PC-9 (cell line): ENCODE measurements around the gene PKN2. TPM values are rescaled to one million over a fixed set of nuclear protein-coding genes. Genes with fewer than 3 reads are reported as not detected.
A peak's percentile ranks its signal among the peaks of the same experiment; 100 is the strongest.

ENCODE experiments used
- BruUV-seq: library from RNA; stranded (reverse); fragments of 400-500 nt; replicated peaks from 2 replicates; lab custom pipeline; 2021; lab: Mats Ljungman, UMichigan
- CTCF ChIA-PET: fragments of 300-600 bp; sonication (Branson Sonifier 250); formaldehyde crosslinking; loops from one replicate; lab custom pipeline; 2022; ENCODE audit warnings: antibody characterized with exemption; lab: Charles Lee
- POLR2A ChIA-PET: fragments of 300-600 bp; sonication (Branson Sonifier 250); formaldehyde crosslinking; loops from one replicate; lab custom pipeline; 2022; ENCODE audit warnings: antibody characterized with exemption; ENCODE audit not compliant: unreplicated experiment; lab: Charles Lee
- DNase-seq, 2 experiments: peaks; one replicate each; pipeline versions ENCODE4 v3.0.0 to v3.0.0-alpha.2; 2015 to 2022; ENCODE audit warnings: mixed read lengths in 1 of 2
- H2AFZ ChIP-seq: fragments of 200-600 bp; sonication (generic); 2 replicates; pipeline ENCODE4 v1.8.1; 2017; ENCODE audit warnings: antibody characterized with exemption
- H3F3A ChIP-seq: fragments of 200-600 bp; sonication (generic); 2 replicates; pipeline ENCODE4 v1.8.1; 2017; ENCODE audit warnings: antibody characterized with exemption, mild to moderate bottlenecking, low read depth; ENCODE audit not compliant: insufficient read depth
- H3K27ac ChIP-seq: fragments of 200-600 bp; sonication (generic); 2 replicates; pipeline ENCODE4 v1.6.1; 2016; ENCODE audit warnings: mixed run types
- H3K27me3 ChIP-seq: fragments of 200-600 bp; sonication (generic); 2 replicates; pipeline ENCODE4 v1.6.1; 2016; ENCODE audit warnings: low read depth, mixed run types; ENCODE audit not compliant: insufficient read depth
- H3K36me3 ChIP-seq: fragments of 200-600 bp; sonication (generic); 2 replicates; pipeline ENCODE4 v1.6.1; 2016; ENCODE audit warnings: low read depth, mixed run types
- H3K4me1 ChIP-seq: fragments of 200-600 bp; sonication (generic); replicated peaks from 2 replicates; pipeline ENCODE4 v1.6.1; 2016; ENCODE audit warnings: mixed run types; ENCODE audit not compliant: insufficient read depth
- H3K4me2 ChIP-seq: fragments of 200-600 bp; sonication (generic); 2 replicates; pipeline ENCODE4 v1.6.1; 2017; ENCODE audit warnings: mixed run types
- H3K4me3 ChIP-seq: fragments of 200-600 bp; sonication (generic); 2 replicates; pipeline ENCODE4 v1.6.1; 2016; ENCODE audit warnings: mixed run types
- H3K79me2 ChIP-seq: fragments of 200-600 bp; sonication (generic); 2 replicates; pipeline ENCODE4 v1.6.1; 2017; ENCODE audit warnings: low read depth, mixed run types
- H3K9me2 ChIP-seq: fragments of 200-600 bp; sonication (generic); 2 replicates; pipeline ENCODE4 v1.8.1; 2017; ENCODE audit warnings: mild to moderate bottlenecking; ENCODE audit not compliant: insufficient read depth
- H3K9me3 ChIP-seq: fragments of 200-600 bp; sonication (generic); 2 replicates; pipeline ENCODE4 v1.8.1; 2016; ENCODE audit warnings: low read depth; ENCODE audit not compliant: insufficient read depth
- H4K20me1 ChIP-seq: fragments of 200-600 bp; sonication (generic); 2 replicates; pipeline ENCODE4 v1.8.1; 2017; ENCODE audit not compliant: insufficient read depth
- EZH2 ChIP-seq: fragments of 200-600 bp; sonication (generic); IDR thresholded peaks from 2 replicates; pipeline ENCODE4 v1.8.0; 2017; ENCODE audit warnings: antibody characterized with exemption, low read depth
- intact Hi-C: fragments of 100-400 bp; cut with micrococcal nuclease; formaldehyde crosslinking; loops from one replicate; pipeline ENCODE4 v1.10.0; 2022; ENCODE audit not compliant: unreplicated experiment
- total RNA-seq: library from RNA; stranded (reverse); gene quantifications from 2 replicates; pipeline ENCODE4 v1.2.3, GENCODE V29; 2021
- TF ChIP-seq, protein P1 (sequence below): fragments of 200-600 bp; sonication (generic); conservative IDR thresholded peaks from 2 replicates; pipeline ENCODE4 v1.6.1; 2017; ENCODE audit warnings: mixed run types, antibody characterized with exemption, mild to moderate bottlenecking, moderate library complexity

PKN2 gene
- total RNA-seq, 1 experiment from 2014 or later = 79.3 TPM

DNA sequence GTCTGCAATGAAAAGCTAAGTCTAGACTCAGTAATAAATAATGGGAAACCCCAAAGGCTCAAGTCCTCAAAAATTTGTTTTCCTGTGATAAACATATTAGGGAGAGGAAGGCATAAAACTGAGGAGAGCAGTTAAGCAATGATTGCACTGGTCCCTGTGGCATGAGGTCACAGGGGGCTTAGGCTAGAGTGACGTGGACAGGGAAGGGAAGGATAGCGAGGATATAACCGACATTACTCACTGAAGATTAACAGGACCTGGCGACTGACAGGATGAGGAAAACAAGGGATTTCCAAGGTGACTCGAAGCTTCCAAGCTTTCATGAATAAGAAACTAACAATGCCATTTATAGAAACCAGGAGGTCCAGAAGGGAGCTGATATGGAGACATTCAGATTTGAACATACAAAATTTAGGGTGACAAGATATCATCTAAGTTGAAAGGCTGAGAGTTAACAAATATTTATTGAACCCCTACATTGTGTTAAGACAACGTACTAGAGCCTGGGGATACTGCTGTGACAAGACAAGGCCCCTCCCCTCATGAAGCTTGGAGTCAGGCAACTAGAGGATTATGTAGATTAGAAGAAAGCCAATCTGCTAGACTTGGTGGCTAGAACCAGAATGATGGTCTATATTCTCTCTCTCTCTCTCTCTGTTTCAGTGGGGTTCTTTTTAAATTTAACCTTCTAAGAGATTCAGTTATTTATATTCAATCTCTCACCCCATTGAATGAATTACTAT is 33.2 kb upstream of the PKN2 start:
- TF ChIP-seq EZH2 = no peak
- TF ChIP-seq, protein P1, sequence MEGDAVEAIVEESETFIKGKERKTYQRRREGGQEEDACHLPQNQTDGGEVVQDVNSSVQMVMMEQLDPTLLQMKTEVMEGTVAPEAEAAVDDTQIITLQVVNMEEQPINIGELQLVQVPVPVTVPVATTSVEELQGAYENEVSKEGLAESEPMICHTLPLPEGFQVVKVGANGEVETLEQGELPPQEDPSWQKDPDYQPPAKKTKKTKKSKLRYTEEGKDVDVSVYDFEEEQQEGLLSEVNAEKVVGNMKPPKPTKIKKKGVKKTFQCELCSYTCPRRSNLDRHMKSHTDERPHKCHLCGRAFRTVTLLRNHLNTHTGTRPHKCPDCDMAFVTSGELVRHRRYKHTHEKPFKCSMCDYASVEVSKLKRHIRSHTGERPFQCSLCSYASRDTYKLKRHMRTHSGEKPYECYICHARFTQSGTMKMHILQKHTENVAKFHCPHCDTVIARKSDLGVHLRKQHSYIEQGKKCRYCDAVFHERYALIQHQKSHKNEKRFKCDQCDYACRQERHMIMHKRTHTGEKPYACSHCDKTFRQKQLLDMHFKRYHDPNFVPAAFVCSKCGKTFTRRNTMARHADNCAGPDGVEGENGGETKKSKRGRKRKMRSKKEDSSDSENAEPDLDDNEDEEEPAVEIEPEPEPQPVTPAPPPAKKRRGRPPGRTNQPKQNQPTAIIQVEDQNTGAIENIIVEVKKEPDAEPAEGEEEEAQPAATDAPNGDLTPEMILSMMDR = no peak
- POLR2A ChIA-PET = no interaction called here
- Histone ChIP-seq H3K9me2 (no peaks in the 10 kb centered on the region), H2AFZ (no peak overlapping the region), H3K27ac (no peak overlapping the region), H3K27me3 (no peaks in the 10 kb centered on the region), H3K4me3 (no peak overlapping the region), H3K79me2 (no peaks in the 10 kb centered on the region), H3K36me3 (no peaks in the 10 kb centered on the region), H3K4me1 (no peaks in the 10 kb centered on the region), H3F3A (no peaks in the 10 kb centered on the region), H3K4me2 (no peak overlapping the region), H4K20me1 (no peaks in the 10 kb centered on the region), H3K9me3 (no peaks in the 10 kb centered on the region)
- DNase-seq = no peak
- CTCF ChIA-PET = no interaction called here
- BruUV-seq = no TSS peak
- intact Hi-C loops = no loop called here

DNA sequence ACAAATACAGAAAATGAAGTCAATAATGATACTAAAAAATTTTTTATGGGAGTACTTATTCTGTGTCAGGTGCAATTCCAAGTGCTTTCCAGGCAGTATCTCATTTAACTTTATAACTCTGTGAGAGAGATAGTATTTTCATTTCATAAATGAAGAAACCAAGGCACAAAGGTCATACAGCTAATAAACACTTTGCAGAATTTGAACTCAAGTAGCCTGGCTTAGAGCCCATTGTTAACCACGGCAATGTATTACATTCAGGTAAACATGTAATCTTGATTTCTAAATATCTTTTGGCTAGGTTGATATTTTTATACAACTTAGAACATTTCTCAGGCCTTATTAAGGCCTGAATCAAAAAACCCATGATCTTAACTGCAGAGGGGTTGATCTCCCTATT is 28.9 kb upstream of the PKN2 start:
- no peak overlapping the region for H3K27ac ChIP-seq
- no peaks in the 10 kb centered on the region for H4K20me1 ChIP-seq
- no peaks in the 10 kb centered on the region for H3K79me2 ChIP-seq
- intact Hi-C loops = loop anchor here (5.0 kb wide), 1 partner anchor 222 kb away; no protein-coding TSS in a partner anchor
- ChIA-PET CTCF (interaction anchor here (0.6 to 1.5 kb wide), 7 partner anchors 11 to 223 kb away, joined by 3 to 9 read pairs (median 4); partner anchors contain the start of gene PKN2), POLR2A (interaction anchor here (0.6 to 0.7 kb wide), 3 partner anchors 8 to 76 kb away, joined by 3 to 11 read pairs (median 10); no protein-coding TSS in a partner anchor)
- no peak overlapping the region for H3K4me2 ChIP-seq
- TF ChIP-seq EZH2 = no peak
- TF ChIP-seq, protein P1 = no peak
- peaks cover 16% of the 10 kb centered on the region for H3K4me1 ChIP-seq
- H3K9me3 ChIP-seq = no peaks in the 10 kb centered on the region
- no peaks in the 10 kb centered on the region for H3K27me3 ChIP-seq
- no peaks in the 10 kb centered on the region for H3F3A ChIP-seq
- H3K36me3 ChIP-seq = no peaks in the 10 kb centered on the region
- no peaks in the 10 kb centered on the region for H3K9me2 ChIP-seq
- H3K4me3 ChIP-seq = no peak overlapping the region
- no peak overlapping the region for H2AFZ ChIP-seq
- DNase-seq = no peak
- no TSS peak for BruUV-seq

DNA sequence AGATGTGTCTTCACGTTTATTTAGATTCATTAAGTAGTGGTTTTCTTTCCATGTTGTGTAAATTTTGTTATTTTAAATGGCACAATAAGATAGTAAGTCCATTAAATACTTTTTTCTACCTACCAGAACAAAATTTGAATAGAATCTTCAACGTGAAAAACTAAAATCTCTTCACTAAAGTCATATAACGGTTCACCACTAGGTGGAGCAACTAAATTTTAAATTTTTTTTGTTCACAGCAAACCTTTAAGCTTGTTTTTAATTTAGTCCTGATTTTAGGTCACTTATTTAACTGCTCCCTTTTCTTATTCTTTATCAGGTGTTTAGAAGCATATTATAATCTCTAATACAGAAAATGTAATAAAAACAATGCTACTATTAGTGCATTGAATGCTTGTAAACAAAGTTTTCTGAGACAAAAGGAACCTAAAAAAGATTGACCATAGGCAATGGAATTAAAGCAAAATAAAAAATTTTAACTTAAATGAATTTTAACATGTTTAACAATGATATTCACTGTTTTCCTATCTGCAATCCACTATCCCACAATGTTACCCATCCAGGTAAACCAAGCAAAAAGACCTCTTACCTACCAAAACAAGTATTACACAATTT is 28.3 kb upstream of the PKN2 start:
- Histone ChIP-seq H3K36me3 (no peaks in the 10 kb centered on the region), H3K4me1 (peaks cover 16% of the 10 kb centered on the region), H3K9me2 (no peaks in the 10 kb centered on the region), H3K9me3 (no peaks in the 10 kb centered on the region), H3K27me3 (no peaks in the 10 kb centered on the region), H3K4me3 (no peak overlapping the region), H4K20me1 (no peaks in the 10 kb centered on the region), H2AFZ (no peak overlapping the region), H3K4me2 (no peak overlapping the region), H3K79me2 (no peaks in the 10 kb centered on the region), H3F3A (no peaks in the 10 kb centered on the region), H3K27ac (no peak overlapping the region)
- intact Hi-C loops = loop anchor here (5.0 kb wide), 1 partner anchor 222 kb away; no protein-coding TSS in a partner anchor
- no TSS peak for BruUV-seq
- ChIA-PET POLR2A (interaction anchor here (0.6 to 0.7 kb wide), 4 partner anchors 9 to 227 kb away, joined by 3 to 11 read pairs (median 8); no protein-coding TSS in a partner anchor), CTCF (interaction anchor here (0.6 to 1.5 kb wide), 8 partner anchors 11 to 222 kb away, joined by 3 to 9 read pairs (median 4); partner anchors contain the start of gene PKN2)
- no peak for DNase-seq
- TF ChIP-seq, protein P1 = peak; percentile 93
- no peak for TF ChIP-seq EZH2
